Loucy (cell line): ENCODE data around the gene KLF15.

ENCODE experiments used
- H2AFZ ChIP-seq: fragments of 200-600 bp; sonication (generic); 2 replicates; pipeline ENCODE4 v1.6.0; 2016; ENCODE audit warnings: antibody characterized with exemption, mild to moderate bottlenecking, low read length, moderate library complexity
- H3F3A ChIP-seq: fragments of 200-600 bp; 2 replicates; pipeline ENCODE4 v1.6.0; 2016; ENCODE audit warnings: antibody characterized with exemption, low read depth, mild to moderate bottlenecking
- H3K27me3 ChIP-seq: fragments of 200-600 bp; sonication (generic); 2 replicates; pipeline ENCODE4 v1.6.1; 2014; ENCODE audit warnings: low read length, mild to moderate bottlenecking; ENCODE audit not compliant: insufficient read depth, poor library complexity, severe bottlenecking
- H3K36me3 ChIP-seq: fragments of 200-600 bp; sonication (generic); 2 replicates; pipeline ENCODE4 v1.6.1; 2016; ENCODE audit warnings: low read length; ENCODE audit not compliant: insufficient read depth
- H3K4me1 ChIP-seq: fragments of 200-600 bp; sonication (generic); 2 replicates; pipeline ENCODE4 v1.5.1; 2014; ENCODE audit warnings: low read length, mild to moderate bottlenecking; ENCODE audit not compliant: insufficient read depth, poor library complexity, severe bottlenecking
- H3K4me2 ChIP-seq: fragments of 200-600 bp; sonication (generic); 2 replicates; pipeline ENCODE4 v1.6.0; 2014; ENCODE audit warnings: antibody characterized with exemption, low read length, low read depth, mild to moderate bottlenecking; ENCODE audit not compliant: poor library complexity, severe bottlenecking
- H3K4me3 ChIP-seq: fragments of 200-600 bp; sonication (generic); 2 replicates; pipeline ENCODE4 v1.5.1; 2014; ENCODE audit warnings: low read length, mild to moderate bottlenecking, mixed read lengths; ENCODE audit not compliant: poor library complexity, severe bottlenecking
- H3K79me2 ChIP-seq: fragments of 200-600 bp; sonication (generic); 2 replicates; pipeline ENCODE4 v1.6.1; 2014; ENCODE audit warnings: low read length; ENCODE audit not compliant: insufficient read depth
- H3K9ac ChIP-seq: fragments of 200-600 bp; sonication (generic); 2 replicates; pipeline ENCODE4 v1.6.0; 2014; ENCODE audit warnings: mild to moderate bottlenecking, low read depth, low read length, moderate library complexity; ENCODE audit not compliant: poor library complexity, severe bottlenecking
- H3K9me2 ChIP-seq: fragments of 200-600 bp; sonication (generic); replicated peaks from 2 replicates; pipeline ENCODE4 v1.6.1; 2016; ENCODE audit warnings: low read depth, low read length, mixed read lengths
- H3K9me3 ChIP-seq: fragments of 200-600 bp; sonication (generic); 2 replicates; pipeline ENCODE4 v1.6.1; 2014; ENCODE audit warnings: mild to moderate bottlenecking, antibody characterized with exemption, low read length, low read depth; ENCODE audit not compliant: insufficient read depth
- H4K20me1 ChIP-seq: fragments of 200-600 bp; sonication (generic); 2 replicates; pipeline ENCODE4 v1.6.0; 2014; ENCODE audit warnings: antibody characterized with exemption, low read length, mild to moderate bottlenecking; ENCODE audit not compliant: insufficient read depth, poor library complexity, severe bottlenecking
- CTCF ChIP-seq: fragments of 200-600 bp; sonication (generic); conservative IDR thresholded peaks from 2 replicates; pipeline ENCODE4 v1.5.1; 2014; ENCODE audit warnings: mild to moderate bottlenecking, antibody characterized with exemption, low read length
- EZH2phosphoT487 ChIP-seq: fragments of 200-600 bp; IDR thresholded peaks from 2 replicates; pipeline ENCODE4 v1.6.1; 2018; ENCODE audit warnings: antibody characterized with exemption, mild to moderate bottlenecking, moderate library complexity, borderline replicate concordance

KLF15 gene

DNA sequence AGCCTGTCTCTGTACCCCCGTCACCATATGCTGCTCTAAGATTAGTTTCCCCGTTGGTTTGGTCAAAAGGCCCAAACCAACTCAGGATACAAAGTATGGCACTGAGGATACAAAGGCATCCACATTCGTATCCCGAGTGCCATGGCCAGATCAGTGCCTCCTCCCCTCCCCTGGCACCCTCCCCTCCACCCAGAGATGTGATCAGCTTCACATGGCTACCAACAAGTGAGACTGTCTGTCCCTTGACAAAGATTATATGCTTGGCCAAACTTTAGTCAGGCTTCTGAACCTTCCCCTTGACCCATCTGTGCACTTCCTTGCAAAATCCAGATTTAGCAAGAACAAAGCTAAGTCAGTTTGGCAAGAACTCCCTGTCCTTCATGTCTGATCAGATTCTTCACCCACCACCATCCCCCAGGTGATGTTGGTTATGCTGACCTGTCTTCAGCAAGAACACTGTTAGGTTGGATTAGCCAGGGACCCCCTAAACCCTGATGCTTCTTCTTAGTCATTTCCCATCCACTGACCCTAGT lies 61.7 kb downstream of the KLF15 start:
- H3K4me1 ChIP-seq: peaks cover 2% of the 10 kb centered on the region
- no peak overlapping the region for H3K9ac ChIP-seq
- no peak overlapping the region for H2AFZ ChIP-seq
- no peaks in the 10 kb centered on the region for H3K27me3 ChIP-seq
- no peaks in the 10 kb centered on the region for H3K9me3 ChIP-seq
- no peak overlapping the region for H3K4me2 ChIP-seq
- H3K79me2 ChIP-seq: no peaks in the 10 kb centered on the region
- no peaks in the 10 kb centered on the region for H3K9me2 ChIP-seq
- TF ChIP-seq CTCF: no peak
- TF ChIP-seq EZH2phosphoT487: no peak
- no peaks in the 10 kb centered on the region for H4K20me1 ChIP-seq
- H3K36me3 ChIP-seq: no peaks in the 10 kb centered on the region
- H3F3A ChIP-seq: no peaks in the 10 kb centered on the region
- H3K4me3 ChIP-seq: no peak overlapping the region

DNA sequence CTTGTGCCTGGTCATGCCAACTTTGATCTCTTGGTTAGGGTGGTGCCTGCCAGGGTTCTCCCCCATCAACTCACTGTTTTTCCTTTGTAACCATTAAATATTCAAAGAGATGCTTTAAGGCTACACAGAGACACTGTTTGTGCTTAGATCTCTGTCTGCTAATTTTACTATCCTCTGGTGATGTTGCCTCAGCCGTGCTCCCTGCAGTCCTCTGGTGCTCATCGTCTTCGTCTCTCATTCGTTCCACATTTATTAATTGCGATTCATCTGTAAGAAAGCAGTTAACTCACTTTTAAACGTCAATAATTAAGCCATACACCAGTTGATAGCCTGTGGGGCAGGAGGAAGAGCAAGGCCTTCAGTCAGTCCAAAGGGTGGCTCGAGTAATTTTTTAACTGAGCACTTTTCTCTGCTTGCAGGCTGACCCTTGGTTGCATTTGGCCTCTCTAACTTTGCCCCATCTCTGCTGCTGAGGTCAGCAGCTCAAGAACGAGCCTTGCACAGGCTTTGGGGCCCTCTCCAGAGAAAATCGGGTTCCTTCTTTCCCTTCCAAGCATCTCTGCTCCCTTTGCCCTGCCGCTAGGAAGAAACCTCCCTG lies 62.9 kb downstream of the KLF15 start:
- Histone ChIP-seq H3K9ac (no peak overlapping the region), H3K9me3 (no peaks in the 10 kb centered on the region)

DNA sequence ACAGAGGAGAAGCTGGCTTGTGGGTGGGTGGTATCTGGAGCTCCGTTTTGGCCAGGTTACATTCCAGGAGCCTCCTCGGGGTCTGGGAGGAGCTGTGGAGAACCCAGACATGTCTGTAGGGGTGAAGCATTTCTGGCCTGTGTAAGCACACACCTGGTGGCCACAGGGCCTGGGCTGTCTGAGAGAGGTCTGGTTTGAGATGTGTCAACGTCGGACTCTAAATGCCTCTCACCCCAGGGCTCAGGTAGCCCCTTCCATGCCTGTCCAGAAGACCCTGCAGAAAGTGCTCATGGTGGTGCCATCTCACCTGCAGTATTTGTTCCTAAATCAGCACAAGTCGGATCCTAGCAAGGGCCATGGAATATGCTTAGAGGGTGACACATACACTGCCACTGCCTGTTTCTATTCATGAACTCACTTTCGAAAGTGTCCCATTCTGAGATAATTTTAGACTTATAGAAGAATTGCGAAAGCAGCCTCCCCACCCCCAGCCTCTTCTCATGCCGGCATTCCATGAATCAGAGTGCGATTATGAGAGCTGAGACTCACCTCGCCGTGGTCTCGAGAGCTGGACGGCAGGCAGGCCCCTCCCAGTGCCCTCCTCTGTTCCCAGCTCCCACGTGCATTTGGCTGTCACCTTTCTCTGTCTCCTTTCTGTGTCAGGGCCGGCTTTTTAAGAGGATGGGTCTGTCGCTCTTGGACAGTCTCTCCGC lies 63.7 kb downstream of the KLF15 start:
- Histone ChIP-seq H2AFZ (no peak overlapping the region), H3K4me3 (no peak overlapping the region), H3K9me2 (no peaks in the 10 kb centered on the region), H3K4me2 (no peak overlapping the region), H3K27me3 (no peaks in the 10 kb centered on the region), H3F3A (no peaks in the 10 kb centered on the region), H3K79me2 (no peaks in the 10 kb centered on the region), H3K9ac (no peak overlapping the region), H3K36me3 (no peaks in the 10 kb centered on the region), H3K4me1 (peaks cover 6% of the 10 kb centered on the region), H3K9me3 (no peaks in the 10 kb centered on the region), H4K20me1 (no peaks in the 10 kb centered on the region)
- TF ChIP-seq CTCF (no peak), EZH2phosphoT487 (no peak)

More for the DNA sequence above, 62.9 kb downstream of the KLF15 start:
- Histone ChIP-seq H3K4me1 (peaks cover 6% of the 10 kb centered on the region), H3K4me3 (no peak overlapping the region), H3K36me3 (no peaks in the 10 kb centered on the region), H3F3A (no peaks in the 10 kb centered on the region), H3K27me3 (no peaks in the 10 kb centered on the region), H3K4me2 (no peak overlapping the region), H3K79me2 (no peaks in the 10 kb centered on the region), H4K20me1 (no peaks in the 10 kb centered on the region), H3K9me2 (no peaks in the 10 kb centered on the region), H2AFZ (no peak overlapping the region)
- no peak for TF ChIP-seq EZH2phosphoT487
- no peak for TF ChIP-seq CTCF
